NCI-H2107 treated with DMSO at 0.1 percent for 48 hours (cell line): ENCODE data around the gene MTMR4.
A peak's percentile ranks its signal among the peaks of the same experiment; 100 is the strongest.
"Not testable (repeated sequence)": the region's sequence is repeated elsewhere in the genome, so short reads cannot be mapped to it uniquely, and the experiment has no call there.

Experiments used
- DNase-seq: peaks from one replicate; lab custom pipeline; 2025; ENCODE audit not compliant: unreplicated experiment; lab: John Stamatoyannopoulos, UW

The MTMR4 gene

DNA sequence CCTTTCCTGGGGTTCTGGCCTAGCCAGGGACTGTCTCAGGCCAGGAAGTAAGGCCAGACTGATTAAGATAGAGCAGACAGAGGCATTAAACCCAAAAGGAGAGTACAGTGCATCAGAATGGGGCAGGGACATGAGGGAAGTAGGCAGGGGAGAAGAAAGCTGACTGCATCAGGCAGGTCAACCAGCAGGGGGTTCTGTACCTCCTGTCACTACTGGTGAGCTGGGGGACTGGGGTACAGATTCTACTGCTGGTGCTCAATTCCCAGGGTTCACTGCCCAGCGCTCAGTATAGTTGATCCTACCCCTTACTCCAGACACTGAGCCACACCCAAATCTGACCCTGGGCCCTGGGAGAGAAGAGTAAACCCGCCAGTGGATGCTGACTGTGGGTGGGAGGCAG is 12.9 kb upstream of the MTMR4 start:
- DNase-seq, result no peak

- DNase-seq, result no peak
These were observed 10.8 kb upstream of the MTMR4 start for GRCh38 chr17:58525239-58525638.

- no peak for DNase-seq
These were observed 7.2 kb upstream of the MTMR4 start for GRCh38 chr17:58521680-58522079.

DNA sequence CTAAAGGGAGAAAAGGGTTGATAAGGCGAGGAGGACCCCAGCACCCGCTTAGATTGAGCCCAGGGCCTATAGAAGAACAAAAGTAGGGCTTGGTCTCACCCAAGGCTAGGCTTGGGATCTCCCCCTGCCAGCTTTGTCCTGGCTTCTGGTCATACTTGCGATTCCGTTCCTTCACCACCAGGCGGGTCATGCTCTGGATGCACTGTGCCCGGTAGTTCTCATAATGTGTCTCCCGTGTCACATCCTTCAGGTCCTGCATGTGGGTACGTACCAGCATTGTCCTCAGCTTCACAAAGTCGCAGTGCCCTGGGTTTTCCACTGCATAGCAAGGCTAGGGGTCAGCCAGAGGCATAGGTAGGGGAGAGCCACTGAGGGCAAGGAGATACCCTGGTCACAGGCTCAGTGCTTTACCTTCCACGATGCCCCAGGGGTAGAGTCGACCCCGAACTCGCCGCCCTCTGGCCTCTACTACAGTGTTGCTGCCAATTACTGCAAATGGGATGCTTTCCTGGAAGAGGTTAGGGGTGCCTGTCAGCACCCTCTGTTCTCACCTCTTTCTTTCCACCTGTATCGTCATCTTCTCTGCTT is 6.5 kb upstream of the MTMR4 start:
- DNase-seq, result no peak

GRCh38 chr17:58517928-58518609 is 3.6 kb upstream of the MTMR4 start:
- peak; percentile 100 for DNase-seq

GRCh38 chr17:58517378-58517927 is 3.0 kb upstream of the MTMR4 start:
- DNase-seq, result no peak

GRCh38 chr17:58516644-58517377 is 2.4 kb upstream of the MTMR4 start:
- no peak for DNase-seq

DNA sequence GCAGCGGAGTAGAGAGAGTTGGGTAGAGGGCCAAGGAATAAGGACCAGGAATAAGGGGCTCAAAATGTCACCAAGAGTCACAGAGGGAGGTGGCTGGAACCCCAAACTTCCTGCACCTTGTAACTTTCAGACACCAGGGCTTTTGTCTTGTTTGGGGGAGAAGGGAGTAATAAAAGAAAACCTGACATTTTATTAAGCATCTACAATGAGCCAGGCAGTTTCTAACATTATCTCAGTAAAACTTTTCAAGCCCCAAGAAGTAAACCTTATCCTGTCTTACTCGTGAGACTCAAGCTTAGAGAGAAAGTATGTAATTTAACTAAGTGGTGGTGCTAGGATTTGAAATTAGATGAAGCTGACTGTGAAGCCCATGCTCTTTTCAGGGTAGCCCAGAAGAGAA is 848 bp upstream of the MTMR4 start:
- DNase-seq, result no peak

DNA sequence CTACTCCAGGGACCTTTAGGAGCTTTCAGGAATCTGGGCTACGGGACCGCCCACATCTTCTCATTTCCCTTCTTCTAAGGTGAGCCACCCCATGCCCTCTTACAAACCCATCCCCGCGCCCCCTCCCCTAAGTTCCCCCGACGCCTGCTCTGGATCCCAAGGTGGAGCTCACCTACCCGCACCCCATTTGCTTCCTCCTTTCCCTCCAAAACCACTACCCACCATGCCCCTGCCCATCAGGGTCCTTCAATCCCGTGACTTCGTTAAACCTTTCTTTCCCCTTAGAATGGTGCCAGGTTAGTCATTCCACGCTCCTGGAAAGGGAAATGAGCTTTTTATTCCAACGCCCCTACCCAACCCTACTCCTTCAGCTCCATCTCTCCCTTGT is 326 bp upstream of the MTMR4 start:
- no peak for DNase-seq

GRCh38 chr17:58513267-58513964 is 1.0 kb downstream of the MTMR4 start:
- no peak for DNase-seq

DNA sequence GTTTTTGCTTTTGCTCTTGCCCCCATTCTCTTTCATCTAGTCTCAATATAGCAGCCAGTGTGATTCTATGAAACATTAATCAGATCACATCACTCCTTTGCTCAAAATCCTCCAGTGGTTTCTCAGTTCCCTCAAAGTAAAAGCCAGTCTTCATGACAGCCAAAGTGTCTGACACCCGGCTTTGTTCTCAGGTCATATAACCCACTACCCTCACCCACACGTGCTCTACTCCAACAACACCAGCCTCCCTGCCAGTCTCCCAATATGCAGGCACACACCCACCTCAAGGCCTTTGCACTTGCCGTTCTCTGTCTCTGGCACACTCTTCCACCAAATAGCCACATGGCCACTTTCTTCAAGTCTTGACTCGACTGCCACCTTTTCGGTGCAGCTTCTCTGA is 4.4 kb downstream of the MTMR4 start:
- DNase-seq, result no peak

GRCh38 chr17:58508341-58509067 is 5.9 kb downstream of the MTMR4 start:
- DNase-seq, result no peak

DNA sequence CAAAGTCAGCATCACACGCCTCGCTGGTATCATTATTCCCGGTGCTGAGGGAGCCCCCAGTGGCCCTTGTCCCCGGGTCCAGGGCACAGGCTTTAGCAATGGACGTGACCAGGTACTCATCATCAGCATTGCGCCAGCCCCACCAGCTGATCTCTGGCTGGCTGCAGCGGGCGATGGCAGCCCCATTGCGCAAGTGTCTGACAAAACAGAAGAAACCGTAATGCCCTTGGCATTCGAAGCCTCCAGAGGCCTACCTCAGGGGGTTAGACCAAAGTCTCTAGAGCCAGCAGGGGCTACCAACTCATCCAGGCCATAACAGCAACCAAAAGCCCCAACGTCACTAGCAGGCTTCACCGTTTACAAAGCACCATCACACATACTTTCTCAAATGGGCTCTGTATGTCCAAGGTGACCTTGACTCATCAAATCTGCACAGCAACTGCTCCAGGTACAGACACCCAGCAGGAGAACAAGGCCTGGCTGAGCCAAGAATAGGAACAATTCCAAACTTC is 7.3 kb downstream of the MTMR4 start:
- DNase-seq, result no peak

- DNase-seq, result no peak
These were observed 7.9 kb downstream of the MTMR4 start for GRCh38 chr17:58506354-58507080.

DNA sequence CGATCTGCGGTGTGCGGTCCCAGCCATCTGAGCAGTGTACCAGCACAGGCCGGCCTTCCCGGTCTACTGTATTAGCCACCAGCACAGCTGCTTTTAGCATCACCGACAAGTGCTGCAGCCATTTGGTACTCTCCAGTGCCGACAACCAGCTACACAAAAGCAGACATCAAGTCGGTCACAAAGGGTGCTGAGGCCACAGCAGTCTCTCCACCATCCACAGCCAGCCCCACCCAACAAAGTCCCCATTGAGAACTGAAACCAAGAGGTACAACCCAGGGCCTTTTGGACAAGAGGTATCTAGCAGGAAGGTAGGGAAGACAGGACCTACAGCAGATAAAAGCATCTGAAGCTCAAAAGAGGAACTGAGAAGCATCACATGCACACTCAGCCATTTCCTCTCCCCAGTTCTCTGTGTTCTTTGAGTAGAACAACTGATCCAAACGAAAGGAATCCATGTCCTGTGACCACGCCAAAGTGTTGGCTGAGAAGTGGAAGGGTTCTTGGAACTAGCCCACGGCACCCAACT is 9.5 kb downstream of the MTMR4 start:
- no peak for DNase-seq

DNA sequence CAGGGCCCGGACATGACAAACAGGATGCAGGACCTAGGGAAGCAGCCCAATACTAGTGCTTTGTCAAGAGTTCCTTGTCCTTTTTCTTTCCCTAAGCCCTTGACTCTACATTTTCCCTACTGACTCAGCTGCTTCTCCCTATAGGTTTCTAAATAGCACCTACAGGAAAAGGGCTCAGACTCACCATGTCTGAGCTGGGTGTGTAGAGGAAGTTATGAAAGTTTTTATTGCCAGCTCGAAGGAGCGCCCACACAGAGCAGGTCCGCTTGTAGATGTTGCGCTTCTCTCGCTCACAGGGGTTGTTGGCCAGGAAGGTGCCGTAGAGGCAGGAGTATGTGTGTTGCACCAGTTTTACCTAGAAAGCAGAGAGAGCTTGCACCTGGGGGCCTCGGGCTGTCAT is 10.6 kb downstream of the MTMR4 start:
- no peak for DNase-seq

GRCh38 chr17:58503134-58503533 is 11.3 kb downstream of the MTMR4 start:
- not testable (repeated sequence) for DNase-seq

DNA sequence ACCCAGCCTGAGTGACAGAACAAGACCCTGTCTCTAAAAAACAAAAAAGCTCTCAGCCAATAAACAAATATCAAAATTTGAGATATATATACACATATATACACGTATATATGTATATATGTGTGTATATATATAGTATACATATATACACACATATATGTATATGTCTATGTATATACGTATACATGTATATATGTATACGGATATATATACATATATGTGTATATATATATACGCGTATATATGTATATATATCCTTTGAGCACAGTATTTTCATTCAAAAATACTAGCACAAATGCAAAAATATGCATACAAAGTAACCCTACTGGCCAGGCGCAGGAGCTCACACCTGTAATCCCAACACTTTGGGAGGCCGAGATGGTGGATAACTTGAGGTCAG is 13.0 kb downstream of the MTMR4 start:
- DNase-seq, result no peak

GRCh38 chr17:58498177-58498828 is 16.1 kb downstream of the MTMR4 start:
- DNase-seq, result no peak
